Jurkat, Clone E6-1 (cell line): Measurements from ENCODE around the gene ENOX1.
"Not testable (repeated sequence)": the region's sequence is repeated elsewhere in the genome, so short reads cannot be mapped to it uniquely, and the experiment has no call there.

Source experiments
- DNase-seq: peaks from one replicate; pipeline ENCODE4 v3.0.0-alpha.2; 2011; ENCODE audit warnings: low read depth, low spot score
- H3K4me3 ChIP-seq: 2 replicates; pipeline ENCODE4 v1.5.1; 2011; ENCODE audit warnings: mild to moderate bottlenecking, low read length, control low read depth, moderate library complexity

ENOX1 gene

DNA sequence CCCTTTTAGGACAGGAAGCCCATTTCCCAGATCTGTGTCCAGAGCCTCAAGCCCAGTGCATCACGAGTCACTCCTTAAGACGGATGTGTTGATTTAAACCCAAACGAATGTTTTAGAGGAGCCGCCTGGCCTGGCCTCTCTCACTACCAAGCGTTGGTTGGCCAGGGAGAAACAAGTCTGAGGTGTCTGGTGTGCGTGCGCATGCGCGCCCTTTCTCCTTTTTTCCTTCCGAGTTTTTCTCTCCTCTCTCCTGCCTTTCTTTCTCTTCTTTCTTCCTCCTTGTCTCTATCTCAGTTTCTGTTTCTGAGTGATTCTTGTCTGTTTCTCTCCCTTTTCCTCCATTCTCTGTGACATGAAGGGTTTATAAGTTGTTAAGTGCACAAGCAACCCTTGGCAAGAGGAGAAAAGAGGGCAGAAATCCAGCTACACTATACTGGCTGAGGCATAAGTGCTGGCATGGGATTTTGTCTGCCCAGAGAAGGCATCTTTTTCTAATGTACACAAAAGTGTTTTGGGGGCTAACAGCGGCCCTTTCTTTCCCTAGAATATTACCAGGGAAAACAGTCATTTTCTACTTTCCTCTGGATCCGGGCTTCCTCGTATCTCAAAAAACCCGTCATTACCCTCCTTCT lies 592.9 kb downstream of the ENOX1 start:
- H3K4me3 ChIP-seq, result no peak overlapping the region
- DNase-seq, result no peak

GRCh38 chr13:43191546-43191945 lies 595.2 kb downstream of the ENOX1 start:
- DNase-seq, result no peak
- H3K4me3 ChIP-seq, result no peak overlapping the region

DNA sequence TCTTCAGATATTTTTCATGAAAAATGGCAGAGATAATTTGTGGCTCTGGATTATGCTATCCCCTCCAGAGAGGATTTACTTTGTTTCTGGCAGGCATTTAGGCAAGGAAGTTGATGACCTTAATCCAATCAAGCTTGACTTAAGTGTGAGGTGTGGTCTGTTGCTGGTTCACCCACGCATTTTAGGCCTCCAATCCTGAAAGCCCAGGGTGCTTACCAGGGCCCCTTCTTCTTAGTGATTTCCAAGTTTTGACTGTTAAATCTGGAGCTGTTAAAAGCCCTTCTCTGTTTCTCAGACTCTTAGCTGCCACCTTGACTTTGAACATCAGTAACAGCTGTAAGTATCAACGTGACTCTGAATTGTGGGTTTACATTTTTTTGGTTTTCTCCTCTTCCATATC lies 601.5 kb downstream of the ENOX1 start:
- DNase-seq, result no peak
- no peak overlapping the region for H3K4me3 ChIP-seq

GRCh38 chr13:43180837-43181236 lies 605.9 kb downstream of the ENOX1 start:
- no peak for DNase-seq
- no peak overlapping the region for H3K4me3 ChIP-seq

- H3K4me3 ChIP-seq, result no peak overlapping the region
- no peak for DNase-seq
These were observed 606.6 kb downstream of the ENOX1 start for GRCh38 chr13:43180036-43180660.

GRCh38 chr13:43171489-43171888 lies 615.3 kb downstream of the ENOX1 start:
- DNase-seq, result no peak
- no peak overlapping the region for H3K4me3 ChIP-seq

GRCh38 chr13:43170506-43170905 lies 616.3 kb downstream of the ENOX1 start:
- DNase-seq, result no peak
- H3K4me3 ChIP-seq, result no peak overlapping the region

GRCh38 chr13:43168434-43168833 lies 618.3 kb downstream of the ENOX1 start:
- not testable (repeated sequence) for DNase-seq, H3K4me3 ChIP-seq

- no peak for DNase-seq
- no peak overlapping the region for H3K4me3 ChIP-seq
These were observed 619.0 kb downstream of the ENOX1 start for GRCh38 chr13:43167731-43168130.

DNA sequence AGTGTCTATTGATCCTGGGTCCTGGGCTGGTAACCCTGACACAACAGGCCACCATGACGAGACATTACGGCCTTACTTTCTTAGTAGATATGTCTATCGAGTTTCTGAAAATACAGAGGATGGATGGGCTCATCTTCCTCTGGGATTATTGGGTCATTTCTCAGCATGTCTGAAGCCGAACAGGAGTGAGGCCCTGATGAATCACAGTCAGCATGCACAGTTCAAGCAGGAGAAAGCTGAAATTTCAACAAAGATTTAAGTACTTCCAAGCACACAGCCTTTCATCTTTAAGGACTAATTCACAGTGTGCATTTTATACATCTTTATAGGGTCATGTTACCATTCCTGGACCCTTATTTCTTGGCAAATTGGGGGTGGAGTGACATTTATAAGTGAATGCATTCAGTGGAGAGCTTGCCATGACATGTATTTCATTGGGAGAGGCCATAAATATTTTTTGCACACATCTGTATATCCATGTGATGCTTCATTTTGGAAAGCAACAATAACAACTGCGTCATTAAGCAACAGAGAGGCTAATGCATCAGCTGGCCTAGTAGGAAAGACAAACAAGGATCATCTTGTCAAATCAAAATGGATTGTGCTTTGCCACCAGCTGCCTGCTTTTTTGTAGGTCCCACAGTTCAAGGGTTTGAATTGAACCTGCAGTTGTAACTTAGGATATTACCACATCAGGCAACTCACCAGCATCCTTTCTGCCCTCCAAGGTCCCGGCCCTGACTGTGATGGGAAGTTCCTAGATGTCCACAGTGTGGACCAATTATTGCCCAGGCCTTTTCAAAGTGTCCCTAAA lies 619.9 kb downstream of the ENOX1 start:
- no peak for DNase-seq
- no peak overlapping the region for H3K4me3 ChIP-seq
